Neural cell (in vitro differentiated cells): ENCODE data around the gene RAPGEF2.

Experiments used
- EP300 ChIP-seq: fragments of 450-650 bp; conservative IDR thresholded peaks from 2 replicates; pipeline ENCODE4 v1.6.1; 2014; ENCODE audit warnings: antibody characterized with exemption, mild to moderate bottlenecking, moderate library complexity; ENCODE audit not compliant: poor library complexity, severe bottlenecking
- EZH2 ChIP-seq: fragments of 200-600, 300-800 bp; shearing (Covaris generic), sonication (generic); IDR thresholded peaks from 2 replicates; pipeline ENCODE4 v1.6.1; 2014; ENCODE audit warnings: antibody characterized with exemption, low read length, borderline replicate concordance, mild to moderate bottlenecking; ENCODE audit not compliant: insufficient read depth, poor library complexity, severe bottlenecking
- MXI1 ChIP-seq: fragments of 450-650 bp; conservative IDR thresholded peaks from 2 replicates; pipeline ENCODE4 v1.6.1; 2014; ENCODE audit warnings: antibody characterized with exemption, mild to moderate bottlenecking; ENCODE audit not compliant: poor library complexity, severe bottlenecking
- POLR2AphosphoS5 ChIP-seq: IDR thresholded peaks from 2 replicates; pipeline ENCODE4 v1.6.1; 2012
- RAD21 ChIP-seq: fragments of 450-650 bp; conservative IDR thresholded peaks from 2 replicates; pipeline ENCODE4 v1.6.1; 2014; ENCODE audit warnings: antibody characterized with exemption, mild to moderate bottlenecking, moderate library complexity
- TF ChIP-seq, protein P1 (sequence below): IDR thresholded peaks from 2 replicates; pipeline ENCODE4 v1.6.1; 2012; ENCODE audit warnings: borderline replicate concordance
- TF ChIP-seq, protein P2 (sequence below): fragments of 450-650 bp; IDR thresholded peaks from 2 replicates; pipeline ENCODE4 v1.5.1; 2014; ENCODE audit warnings: antibody characterized with exemption, mild to moderate bottlenecking, moderate library complexity; ENCODE audit not compliant: poor library complexity, severe bottlenecking

DNA sequence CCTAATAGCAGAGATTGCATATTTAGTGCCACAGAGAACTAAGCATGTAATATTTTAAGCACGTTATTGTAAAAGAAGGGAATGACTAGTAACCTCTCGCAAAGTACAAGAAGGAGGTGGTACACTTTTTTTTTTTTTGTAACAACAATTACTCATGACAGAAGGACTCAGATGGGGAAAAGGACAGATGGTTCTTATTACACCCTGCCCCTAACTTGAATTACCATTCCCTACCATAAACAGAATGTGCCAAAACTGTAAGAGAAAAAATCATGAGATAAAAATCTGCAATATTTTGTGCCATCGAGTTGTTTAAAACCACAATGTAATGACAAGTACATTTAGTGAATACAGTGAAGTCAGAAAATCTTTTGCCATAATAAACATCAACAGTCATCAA is 33.0 kb upstream of the RAPGEF2 start:
- TF ChIP-seq, protein P1, sequence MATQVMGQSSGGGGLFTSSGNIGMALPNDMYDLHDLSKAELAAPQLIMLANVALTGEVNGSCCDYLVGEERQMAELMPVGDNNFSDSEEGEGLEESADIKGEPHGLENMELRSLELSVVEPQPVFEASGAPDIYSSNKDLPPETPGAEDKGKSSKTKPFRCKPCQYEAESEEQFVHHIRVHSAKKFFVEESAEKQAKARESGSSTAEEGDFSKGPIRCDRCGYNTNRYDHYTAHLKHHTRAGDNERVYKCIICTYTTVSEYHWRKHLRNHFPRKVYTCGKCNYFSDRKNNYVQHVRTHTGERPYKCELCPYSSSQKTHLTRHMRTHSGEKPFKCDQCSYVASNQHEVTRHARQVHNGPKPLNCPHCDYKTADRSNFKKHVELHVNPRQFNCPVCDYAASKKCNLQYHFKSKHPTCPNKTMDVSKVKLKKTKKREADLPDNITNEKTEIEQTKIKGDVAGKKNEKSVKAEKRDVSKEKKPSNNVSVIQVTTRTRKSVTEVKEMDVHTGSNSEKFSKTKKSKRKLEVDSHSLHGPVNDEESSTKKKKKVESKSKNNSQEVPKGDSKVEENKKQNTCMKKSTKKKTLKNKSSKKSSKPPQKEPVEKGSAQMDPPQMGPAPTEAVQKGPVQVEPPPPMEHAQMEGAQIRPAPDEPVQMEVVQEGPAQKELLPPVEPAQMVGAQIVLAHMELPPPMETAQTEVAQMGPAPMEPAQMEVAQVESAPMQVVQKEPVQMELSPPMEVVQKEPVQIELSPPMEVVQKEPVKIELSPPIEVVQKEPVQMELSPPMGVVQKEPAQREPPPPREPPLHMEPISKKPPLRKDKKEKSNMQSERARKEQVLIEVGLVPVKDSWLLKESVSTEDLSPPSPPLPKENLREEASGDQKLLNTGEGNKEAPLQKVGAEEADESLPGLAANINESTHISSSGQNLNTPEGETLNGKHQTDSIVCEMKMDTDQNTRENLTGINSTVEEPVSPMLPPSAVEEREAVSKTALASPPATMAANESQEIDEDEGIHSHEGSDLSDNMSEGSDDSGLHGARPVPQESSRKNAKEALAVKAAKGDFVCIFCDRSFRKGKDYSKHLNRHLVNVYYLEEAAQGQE: no peak
- TF ChIP-seq POLR2AphosphoS5 (no peak), EZH2 (no peak), MXI1 (no peak), RAD21 (no peak), EP300 (no peak)
- TF ChIP-seq, protein P2, sequence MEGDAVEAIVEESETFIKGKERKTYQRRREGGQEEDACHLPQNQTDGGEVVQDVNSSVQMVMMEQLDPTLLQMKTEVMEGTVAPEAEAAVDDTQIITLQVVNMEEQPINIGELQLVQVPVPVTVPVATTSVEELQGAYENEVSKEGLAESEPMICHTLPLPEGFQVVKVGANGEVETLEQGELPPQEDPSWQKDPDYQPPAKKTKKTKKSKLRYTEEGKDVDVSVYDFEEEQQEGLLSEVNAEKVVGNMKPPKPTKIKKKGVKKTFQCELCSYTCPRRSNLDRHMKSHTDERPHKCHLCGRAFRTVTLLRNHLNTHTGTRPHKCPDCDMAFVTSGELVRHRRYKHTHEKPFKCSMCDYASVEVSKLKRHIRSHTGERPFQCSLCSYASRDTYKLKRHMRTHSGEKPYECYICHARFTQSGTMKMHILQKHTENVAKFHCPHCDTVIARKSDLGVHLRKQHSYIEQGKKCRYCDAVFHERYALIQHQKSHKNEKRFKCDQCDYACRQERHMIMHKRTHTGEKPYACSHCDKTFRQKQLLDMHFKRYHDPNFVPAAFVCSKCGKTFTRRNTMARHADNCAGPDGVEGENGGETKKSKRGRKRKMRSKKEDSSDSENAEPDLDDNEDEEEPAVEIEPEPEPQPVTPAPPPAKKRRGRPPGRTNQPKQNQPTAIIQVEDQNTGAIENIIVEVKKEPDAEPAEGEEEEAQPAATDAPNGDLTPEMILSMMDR: no peak
